ENCODE measurements around the gene PHLPP1.
A peak's percentile ranks its signal among the peaks of the same experiment; 100 is the strongest.

The PHLPP1 gene

DNA sequence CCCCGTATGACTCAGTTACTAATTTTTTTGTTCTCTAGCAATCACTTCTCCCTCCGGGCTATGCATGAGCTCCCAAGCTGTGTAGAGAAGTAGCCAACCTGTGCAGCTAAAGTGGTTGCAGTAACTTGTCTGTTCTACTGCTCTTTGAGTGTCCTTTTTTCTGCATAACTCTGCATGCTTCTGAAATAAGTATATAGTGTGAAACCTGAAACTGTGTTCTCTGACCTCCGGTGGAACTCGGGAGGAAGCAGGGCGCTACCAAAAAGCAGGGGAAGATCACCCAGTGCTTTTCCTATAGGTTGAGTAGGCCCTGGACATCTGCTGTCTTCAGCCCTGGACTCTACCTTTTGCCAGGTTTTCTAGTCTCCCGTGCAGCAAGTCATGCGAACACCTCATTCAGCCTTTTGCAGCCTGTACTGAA, 47.8 kb downstream of the PHLPP1 start:
- Histone ChIP-seq H3F3A (ENCODE audit: insufficient read depth, low read length) (peaks cover 17% of the 10 kb centered on the region), H3K4me3 (ENCODE audit: low read length) (peak overlapping the region; percentile 58), H3K4me1 (ENCODE audit: low read length) (peaks cover 7% of the 10 kb centered on the region), H3K9ac (ENCODE audit: low read length) (peak overlapping the region; percentile 26; the same call in 1 of the 2 replicates), H3K9me3 (replicated peaks; ENCODE audit: insufficient read depth, low read length) (no peaks in the 10 kb centered on the region), H3K27ac (ENCODE audit: low read length) (peak overlapping the region; percentile 74), H3K79me2 (ENCODE audit: low read length) (0 out of 2 replicates have a peak, but pooled peaks cover 13% of the 10 kb centered on the region), H2AFZ (ENCODE audit: low read length) (peak overlapping the region; percentile 37), H3K9me2 (replicated peaks; ENCODE audit: insufficient read depth, low read length) (no peaks in the 10 kb centered on the region), H3K4me2 (ENCODE audit: low read depth, low read length) (peak overlapping the region; percentile 90), H4K20me1 (ENCODE audit: insufficient read depth, low read length) (no peaks in the 10 kb centered on the region), H3K36me3 (replicated peaks; ENCODE audit: insufficient read depth, low read length) (no peaks in the 10 kb centered on the region), H3K27me3 (replicated peaks; ENCODE audit: insufficient read depth, low read length) (no peaks in the 10 kb centered on the region)
- DNase-seq = peak; percentile 90
- TF ChIP-seq, protein P1, sequence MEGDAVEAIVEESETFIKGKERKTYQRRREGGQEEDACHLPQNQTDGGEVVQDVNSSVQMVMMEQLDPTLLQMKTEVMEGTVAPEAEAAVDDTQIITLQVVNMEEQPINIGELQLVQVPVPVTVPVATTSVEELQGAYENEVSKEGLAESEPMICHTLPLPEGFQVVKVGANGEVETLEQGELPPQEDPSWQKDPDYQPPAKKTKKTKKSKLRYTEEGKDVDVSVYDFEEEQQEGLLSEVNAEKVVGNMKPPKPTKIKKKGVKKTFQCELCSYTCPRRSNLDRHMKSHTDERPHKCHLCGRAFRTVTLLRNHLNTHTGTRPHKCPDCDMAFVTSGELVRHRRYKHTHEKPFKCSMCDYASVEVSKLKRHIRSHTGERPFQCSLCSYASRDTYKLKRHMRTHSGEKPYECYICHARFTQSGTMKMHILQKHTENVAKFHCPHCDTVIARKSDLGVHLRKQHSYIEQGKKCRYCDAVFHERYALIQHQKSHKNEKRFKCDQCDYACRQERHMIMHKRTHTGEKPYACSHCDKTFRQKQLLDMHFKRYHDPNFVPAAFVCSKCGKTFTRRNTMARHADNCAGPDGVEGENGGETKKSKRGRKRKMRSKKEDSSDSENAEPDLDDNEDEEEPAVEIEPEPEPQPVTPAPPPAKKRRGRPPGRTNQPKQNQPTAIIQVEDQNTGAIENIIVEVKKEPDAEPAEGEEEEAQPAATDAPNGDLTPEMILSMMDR (IDR thresholded peaks at IDR 0.05; ENCODE audit: low read length) = no peak
- TF ChIP-seq EZH2phosphoT487 (IDR thresholded peaks at IDR 0.05; ENCODE audit: low read length) (no peak), EZH2 (optimal IDR thresholded peaks at IDR 0.05; ENCODE audit: low read depth, low read length) (no peak)

DNA sequence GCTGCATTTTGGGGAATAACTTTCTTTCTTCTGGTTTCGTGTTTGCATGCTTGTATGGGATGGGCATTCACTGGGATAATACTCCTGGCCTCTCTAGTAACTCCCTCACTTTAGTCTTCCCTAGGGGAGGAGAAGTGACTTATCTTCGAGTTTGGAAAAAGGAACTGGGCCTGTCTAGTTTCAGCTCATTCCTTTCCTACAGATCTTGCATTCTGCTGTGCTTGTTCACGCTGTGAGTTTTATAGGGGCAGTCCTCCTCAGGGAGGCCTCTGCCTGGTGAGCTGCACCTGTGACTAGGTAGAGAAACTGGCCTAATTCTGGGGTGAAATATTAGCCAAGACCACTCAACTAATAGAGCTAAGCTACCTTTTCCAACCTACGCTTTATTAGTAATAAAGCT, 50.9 kb downstream of the PHLPP1 start:
- no peak for DNase-seq
- no peaks in the 10 kb centered on the region for H3K27me3 ChIP-seq (replicated peaks; ENCODE audit: insufficient read depth, low read length)
- peaks cover 17% of the 10 kb centered on the region for H3F3A ChIP-seq (ENCODE audit: insufficient read depth, low read length)
- H2AFZ ChIP-seq (ENCODE audit: low read length) = no peak overlapping the region
- H3K27ac ChIP-seq (ENCODE audit: low read length) = no peak overlapping the region
- H3K4me3 ChIP-seq (ENCODE audit: low read length) = no peak overlapping the region
- H3K4me2 ChIP-seq (ENCODE audit: low read depth, low read length) = no peak overlapping the region
- H4K20me1 ChIP-seq (ENCODE audit: insufficient read depth, low read length) = no peaks in the 10 kb centered on the region
- no peaks in the 10 kb centered on the region for H3K36me3 ChIP-seq (replicated peaks; ENCODE audit: insufficient read depth, low read length)
- H3K79me2 ChIP-seq (ENCODE audit: low read length) = 0 out of 2 replicates have a peak, but pooled peaks cover 13% of the 10 kb centered on the region
- TF ChIP-seq EZH2phosphoT487 (IDR thresholded peaks at IDR 0.05; ENCODE audit: low read length) = no peak
- TF ChIP-seq, protein P1 (IDR thresholded peaks at IDR 0.05; ENCODE audit: low read length) = no peak
- no peaks in the 10 kb centered on the region for H3K9me3 ChIP-seq (replicated peaks; ENCODE audit: insufficient read depth, low read length)
- no peaks in the 10 kb centered on the region for H3K9me2 ChIP-seq (replicated peaks; ENCODE audit: insufficient read depth, low read length)
- H3K9ac ChIP-seq (ENCODE audit: low read length) = no peak overlapping the region
- peaks cover 7% of the 10 kb centered on the region for H3K4me1 ChIP-seq (ENCODE audit: low read length)

DNA sequence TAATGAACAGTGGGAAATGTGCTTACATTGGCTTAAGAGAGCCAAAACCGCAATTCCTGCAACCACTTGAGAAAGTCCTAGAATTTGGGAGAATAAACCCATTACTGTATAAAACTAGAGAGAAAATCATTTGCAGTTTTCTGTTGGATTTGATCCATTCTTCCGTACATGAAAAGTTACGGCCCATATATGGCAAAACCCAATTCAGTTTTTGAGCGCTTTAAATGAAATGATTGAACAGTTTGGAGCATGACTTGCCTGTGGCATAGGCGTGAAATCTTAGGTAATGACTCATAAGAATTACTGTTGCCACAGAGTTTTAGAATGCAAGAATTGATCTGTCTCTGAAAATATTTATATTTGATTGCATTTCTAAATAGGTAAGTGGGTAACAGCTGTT, 52.0 kb downstream of the PHLPP1 start:
- H4K20me1 ChIP-seq (ENCODE audit: insufficient read depth, low read length) = no peaks in the 10 kb centered on the region

More for the DNA sequence above, 52.0 kb downstream of the PHLPP1 start:
- TF ChIP-seq, protein P1 (IDR thresholded peaks at IDR 0.05; ENCODE audit: low read length) = no peak
- TF ChIP-seq EZH2 (optimal IDR thresholded peaks at IDR 0.05; ENCODE audit: low read depth, low read length) = no peak
- TF ChIP-seq EZH2phosphoT487 (IDR thresholded peaks at IDR 0.05; ENCODE audit: low read length) = no peak
- Histone ChIP-seq H2AFZ (ENCODE audit: low read length) (no peak overlapping the region), H3K4me1 (ENCODE audit: low read length) (peaks cover 7% of the 10 kb centered on the region), H3K4me3 (ENCODE audit: low read length) (no peak overlapping the region), H3K36me3 (replicated peaks; ENCODE audit: insufficient read depth, low read length) (no peaks in the 10 kb centered on the region), H3K4me2 (ENCODE audit: low read depth, low read length) (no peak overlapping the region), H3K9ac (ENCODE audit: low read length) (no peak overlapping the region), H3K79me2 (ENCODE audit: low read length) (0 out of 2 replicates have a peak, but pooled peaks cover 13% of the 10 kb centered on the region), H3F3A (ENCODE audit: insufficient read depth, low read length) (peaks cover 17% of the 10 kb centered on the region), H3K9me3 (replicated peaks; ENCODE audit: insufficient read depth, low read length) (no peaks in the 10 kb centered on the region), H3K27ac (ENCODE audit: low read length) (no peak overlapping the region), H3K27me3 (replicated peaks; ENCODE audit: insufficient read depth, low read length) (no peaks in the 10 kb centered on the region), H3K9me2 (replicated peaks; ENCODE audit: insufficient read depth, low read length) (no peaks in the 10 kb centered on the region)
- DNase-seq = no peak
